ENCODE measurements around the gene IQSEC3. TPM values are rescaled to one million over a fixed set of nuclear protein-coding genes. Genes with fewer than 3 reads are reported as not detected.

Gene IQSEC3
- total RNA-seq (2022; extraction: Qiagen RNA extraction), result 0.01 to 0.10 TPM in 2 of 5 replicates, not detected in the others

DNA sequence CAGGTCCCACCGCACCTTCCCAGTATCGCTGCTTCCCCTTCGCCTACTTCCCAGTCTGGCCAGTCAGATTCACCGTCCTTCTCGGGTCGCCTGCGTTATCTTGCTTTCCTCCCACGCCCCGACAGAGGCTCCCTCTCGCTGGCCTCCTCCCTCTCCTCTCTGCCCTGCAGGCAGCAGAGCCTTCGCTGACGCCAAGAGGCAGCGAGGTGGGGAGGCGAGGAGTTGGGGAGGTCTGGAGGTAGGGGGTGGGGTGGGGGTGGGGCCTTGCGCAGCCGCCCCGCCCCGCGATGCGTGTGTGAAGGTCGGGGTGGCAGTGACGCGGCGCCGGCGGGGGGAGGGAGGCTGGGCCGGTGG is at the start of gene IQSEC3:
IQSEC3 (plus strand) TSS at position 340 of the 354 bp plus-strand sequence. CDS start 116 bp downstream, outside the sequence.

DNA sequence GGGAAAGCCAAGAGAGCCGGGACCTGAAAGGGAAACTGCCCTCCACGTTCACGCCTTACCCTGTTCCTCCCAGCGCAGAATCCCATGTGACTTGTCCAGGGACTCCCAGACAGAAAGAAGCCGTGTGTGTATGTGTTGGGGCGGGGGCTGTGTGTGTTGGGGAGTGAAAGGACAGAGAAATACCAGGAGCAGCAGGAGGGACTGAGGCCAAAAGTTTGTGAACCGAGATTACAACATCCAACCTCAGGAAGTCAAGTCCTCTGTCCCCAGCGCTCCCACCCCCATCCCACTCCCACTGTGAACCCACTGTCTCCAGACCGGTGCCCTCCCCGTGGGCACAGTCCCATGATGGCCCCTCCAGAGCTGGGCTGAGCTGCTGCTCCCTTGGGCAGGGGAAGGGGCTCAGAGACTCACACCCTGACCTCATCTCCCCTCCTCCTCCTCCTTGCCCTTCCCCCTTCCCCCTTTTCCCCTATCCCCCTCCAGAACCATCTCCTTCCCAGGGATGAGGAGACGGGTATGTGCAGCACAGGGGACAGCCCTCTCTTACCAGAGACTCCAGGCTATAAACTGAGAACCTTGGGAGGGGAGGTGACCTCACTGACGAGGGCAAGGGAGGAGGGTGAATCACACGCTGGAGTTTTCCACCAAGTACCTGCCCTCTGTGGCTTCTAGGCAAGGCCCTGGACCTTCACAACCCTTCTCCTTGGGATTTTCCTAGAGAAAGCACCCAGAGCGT is 147.6 kb downstream of the IQSEC3 start, which contains the start of gene SLC6A12:
SLC6A12 (minus strand) TSS at position 155 of the 739 bp plus-strand sequence. CDS start 4,171 bp downstream, outside the sequence.

Other genes starting within 250 kb of the IQSEC3 start
- 0.68 to 1.3 TPM (median 0.85 TPM) in 5 replicates for gene SLC6A12, start 147.4 kb downstream of the IQSEC3 start, total RNA-seq (2022; extraction: Qiagen RNA extraction)
- gene SLC6A13, start 196.1 kb downstream of the IQSEC3 start, total RNA-seq (2022; extraction: Qiagen RNA extraction), result 0.23 to 0.40 TPM (median 0.31 TPM) in 5 replicates